SKM-1 treated with dmso at 0.1 percent for 144 hours (cell line): ENCODE data around the gene CHD5.
"Not testable (repeated sequence)": the region's sequence is repeated elsewhere in the genome, so short reads cannot be mapped to it uniquely, and the experiment has no call there.

ENCODE experiments used
- DNase-seq: peaks from one replicate; lab custom pipeline; 2025; ENCODE audit not compliant: unreplicated experiment; lab: John Stamatoyannopoulos, UW

Gene CHD5

GRCh38 chr1:6068932-6069331, 111.2 kb downstream of the CHD5 start:
- no peak for DNase-seq

- no peak for DNase-seq
Observed at GRCh38 chr1:6068073-6068472, 112.0 kb downstream of the CHD5 start.

GRCh38 chr1:6066680-6067079, 113.4 kb downstream of the CHD5 start:
- DNase-seq, result no peak

GRCh38 chr1:6065093-6065858, 114.8 kb downstream of the CHD5 start:
- DNase-seq, result no peak

GRCh38 chr1:6063532-6064053, 116.5 kb downstream of the CHD5 start:
- not testable (repeated sequence) for DNase-seq

- no peak for DNase-seq
Observed at GRCh38 chr1:6062670-6063069, 117.5 kb downstream of the CHD5 start.

- DNase-seq, result no peak
Observed at GRCh38 chr1:6059866-6060265, 120.3 kb downstream of the CHD5 start.

GRCh38 chr1:6057170-6057845, 122.8 kb downstream of the CHD5 start:
- DNase-seq, result no peak

GRCh38 chr1:6056572-6056948, 123.6 kb downstream of the CHD5 start:
- no peak for DNase-seq

GRCh38 chr1:6054596-6054995, 125.5 kb downstream of the CHD5 start:
- no peak for DNase-seq

- no peak for DNase-seq
Observed at GRCh38 chr1:6053206-6053546, 126.9 kb downstream of the CHD5 start.

- DNase-seq, result peak; percentile 16
Observed at GRCh38 chr1:6052543-6053205, 127.4 kb downstream of the CHD5 start.
